ENCODE results near the gene ADH1C.
A peak's percentile ranks its signal among the peaks of the same experiment; 100 is the strongest.

Gene ADH1C

GRCh38 chr4:99301376-99302164 lies 51.0 kb downstream of the ADH1C start:
- DNase-seq (ENCODE audit: low spot score), result no peak

- DNase-seq (ENCODE audit: low spot score), result peak; percentile 10
Measured at GRCh38 chr4:99300934-99301333, 51.6 kb downstream of the ADH1C start.

GRCh38 chr4:99293357-99293756 lies 59.2 kb downstream of the ADH1C start:
- no peak for DNase-seq (ENCODE audit: low spot score)

GRCh38 chr4:99290848-99291786 lies 61.4 kb downstream of the ADH1C start, which contains the start of gene ADH1A:
TSS of gene ADH1A (minus strand) at chr4:99290985. CDS start at chr4:99290914, 71 bp downstream.
- no peak for DNase-seq (ENCODE audit: low spot score)
